ENCODE measurements around the gene BCAN. TPM values are rescaled to one million over a fixed set of nuclear protein-coding genes. Genes with fewer than 3 reads are reported as not detected.

BCAN gene
- total and polyA plus RNA-seq, 2 of the 8 experiments (the other 6 are each of a cell fraction or from before 2014, with no cell fraction given), result 4.5 to 24.0 TPM

DNA sequence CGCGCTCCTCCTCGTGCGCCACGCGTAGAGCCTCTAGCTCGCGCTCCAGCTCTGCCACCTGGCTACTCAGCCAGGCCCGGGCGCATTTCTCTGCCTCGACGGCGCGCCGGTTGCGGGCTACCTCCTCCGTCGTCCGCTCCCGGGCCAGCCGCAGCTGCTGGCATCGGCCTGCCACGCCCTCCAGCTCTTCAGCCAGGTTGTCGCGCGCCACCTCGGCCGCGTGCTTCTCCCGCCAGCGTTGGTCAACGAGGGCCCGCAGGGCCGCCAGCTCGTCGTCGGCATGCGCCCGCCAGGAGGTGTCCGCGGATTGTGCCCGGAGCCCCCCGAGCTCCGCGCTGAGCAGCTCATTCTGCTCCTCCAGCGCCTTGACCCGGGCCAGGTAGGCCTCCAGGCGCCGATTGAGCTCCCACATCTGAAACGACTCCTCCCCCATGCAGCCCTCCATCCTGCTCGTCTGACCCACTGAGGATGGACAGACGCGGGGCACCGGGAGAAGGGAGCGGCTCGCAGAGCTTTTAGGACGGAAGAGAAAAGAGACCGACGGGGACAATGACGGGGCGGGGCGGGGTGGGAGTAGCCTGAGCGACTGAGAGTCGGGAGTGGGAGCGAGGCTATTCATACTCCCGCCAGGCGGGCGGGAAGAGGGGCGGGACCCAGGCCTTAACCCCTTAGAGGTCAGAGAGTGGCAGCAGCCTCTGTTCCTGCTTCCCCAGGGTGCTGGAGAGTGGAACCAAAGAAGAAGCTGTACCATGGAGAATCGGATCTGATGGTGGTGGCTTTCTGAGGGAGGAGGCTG, 35.1 kb downstream of the BCAN start, which contains the start of gene NES (continued):
- TF ChIP-seq, protein P1, sequence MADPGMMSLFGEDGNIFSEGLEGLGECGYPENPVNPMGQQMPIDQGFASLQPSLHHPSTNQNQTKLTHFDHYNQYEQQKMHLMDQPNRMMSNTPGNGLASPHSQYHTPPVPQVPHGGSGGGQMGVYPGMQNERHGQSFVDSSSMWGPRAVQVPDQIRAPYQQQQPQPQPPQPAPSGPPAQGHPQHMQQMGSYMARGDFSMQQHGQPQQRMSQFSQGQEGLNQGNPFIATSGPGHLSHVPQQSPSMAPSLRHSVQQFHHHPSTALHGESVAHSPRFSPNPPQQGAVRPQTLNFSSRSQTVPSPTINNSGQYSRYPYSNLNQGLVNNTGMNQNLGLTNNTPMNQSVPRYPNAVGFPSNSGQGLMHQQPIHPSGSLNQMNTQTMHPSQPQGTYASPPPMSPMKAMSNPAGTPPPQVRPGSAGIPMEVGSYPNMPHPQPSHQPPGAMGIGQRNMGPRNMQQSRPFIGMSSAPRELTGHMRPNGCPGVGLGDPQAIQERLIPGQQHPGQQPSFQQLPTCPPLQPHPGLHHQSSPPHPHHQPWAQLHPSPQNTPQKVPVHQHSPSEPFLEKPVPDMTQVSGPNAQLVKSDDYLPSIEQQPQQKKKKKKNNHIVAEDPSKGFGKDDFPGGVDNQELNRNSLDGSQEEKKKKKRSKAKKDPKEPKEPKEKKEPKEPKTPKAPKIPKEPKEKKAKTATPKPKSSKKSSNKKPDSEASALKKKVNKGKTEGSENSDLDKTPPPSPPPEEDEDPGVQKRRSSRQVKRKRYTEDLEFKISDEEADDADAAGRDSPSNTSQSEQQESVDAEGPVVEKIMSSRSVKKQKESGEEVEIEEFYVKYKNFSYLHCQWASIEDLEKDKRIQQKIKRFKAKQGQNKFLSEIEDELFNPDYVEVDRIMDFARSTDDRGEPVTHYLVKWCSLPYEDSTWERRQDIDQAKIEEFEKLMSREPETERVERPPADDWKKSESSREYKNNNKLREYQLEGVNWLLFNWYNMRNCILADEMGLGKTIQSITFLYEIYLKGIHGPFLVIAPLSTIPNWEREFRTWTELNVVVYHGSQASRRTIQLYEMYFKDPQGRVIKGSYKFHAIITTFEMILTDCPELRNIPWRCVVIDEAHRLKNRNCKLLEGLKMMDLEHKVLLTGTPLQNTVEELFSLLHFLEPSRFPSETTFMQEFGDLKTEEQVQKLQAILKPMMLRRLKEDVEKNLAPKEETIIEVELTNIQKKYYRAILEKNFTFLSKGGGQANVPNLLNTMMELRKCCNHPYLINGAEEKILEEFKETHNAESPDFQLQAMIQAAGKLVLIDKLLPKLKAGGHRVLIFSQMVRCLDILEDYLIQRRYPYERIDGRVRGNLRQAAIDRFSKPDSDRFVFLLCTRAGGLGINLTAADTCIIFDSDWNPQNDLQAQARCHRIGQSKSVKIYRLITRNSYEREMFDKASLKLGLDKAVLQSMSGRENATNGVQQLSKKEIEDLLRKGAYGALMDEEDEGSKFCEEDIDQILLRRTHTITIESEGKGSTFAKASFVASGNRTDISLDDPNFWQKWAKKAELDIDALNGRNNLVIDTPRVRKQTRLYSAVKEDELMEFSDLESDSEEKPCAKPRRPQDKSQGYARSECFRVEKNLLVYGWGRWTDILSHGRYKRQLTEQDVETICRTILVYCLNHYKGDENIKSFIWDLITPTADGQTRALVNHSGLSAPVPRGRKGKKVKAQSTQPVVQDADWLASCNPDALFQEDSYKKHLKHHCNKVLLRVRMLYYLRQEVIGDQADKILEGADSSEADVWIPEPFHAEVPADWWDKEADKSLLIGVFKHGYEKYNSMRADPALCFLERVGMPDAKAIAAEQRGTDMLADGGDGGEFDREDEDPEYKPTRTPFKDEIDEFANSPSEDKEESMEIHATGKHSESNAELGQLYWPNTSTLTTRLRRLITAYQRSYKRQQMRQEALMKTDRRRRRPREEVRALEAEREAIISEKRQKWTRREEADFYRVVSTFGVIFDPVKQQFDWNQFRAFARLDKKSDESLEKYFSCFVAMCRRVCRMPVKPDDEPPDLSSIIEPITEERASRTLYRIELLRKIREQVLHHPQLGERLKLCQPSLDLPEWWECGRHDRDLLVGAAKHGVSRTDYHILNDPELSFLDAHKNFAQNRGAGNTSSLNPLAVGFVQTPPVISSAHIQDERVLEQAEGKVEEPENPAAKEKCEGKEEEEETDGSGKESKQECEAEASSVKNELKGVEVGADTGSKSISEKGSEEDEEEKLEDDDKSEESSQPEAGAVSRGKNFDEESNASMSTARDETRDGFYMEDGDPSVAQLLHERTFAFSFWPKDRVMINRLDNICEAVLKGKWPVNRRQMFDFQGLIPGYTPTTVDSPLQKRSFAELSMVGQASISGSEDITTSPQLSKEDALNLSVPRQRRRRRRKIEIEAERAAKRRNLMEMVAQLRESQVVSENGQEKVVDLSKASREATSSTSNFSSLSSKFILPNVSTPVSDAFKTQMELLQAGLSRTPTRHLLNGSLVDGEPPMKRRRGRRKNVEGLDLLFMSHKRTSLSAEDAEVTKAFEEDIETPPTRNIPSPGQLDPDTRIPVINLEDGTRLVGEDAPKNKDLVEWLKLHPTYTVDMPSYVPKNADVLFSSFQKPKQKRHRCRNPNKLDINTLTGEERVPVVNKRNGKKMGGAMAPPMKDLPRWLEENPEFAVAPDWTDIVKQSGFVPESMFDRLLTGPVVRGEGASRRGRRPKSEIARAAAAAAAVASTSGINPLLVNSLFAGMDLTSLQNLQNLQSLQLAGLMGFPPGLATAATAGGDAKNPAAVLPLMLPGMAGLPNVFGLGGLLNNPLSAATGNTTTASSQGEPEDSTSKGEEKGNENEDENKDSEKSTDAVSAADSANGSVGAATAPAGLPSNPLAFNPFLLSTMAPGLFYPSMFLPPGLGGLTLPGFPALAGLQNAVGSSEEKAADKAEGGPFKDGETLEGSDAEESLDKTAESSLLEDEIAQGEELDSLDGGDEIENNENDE (IDR thresholded peaks at IDR 0.05; ENCODE audit: insufficient replicate concordance, low read length), result no peak
- TF ChIP-seq MAFK (IDR thresholded peaks at IDR 0.05; ENCODE audit: low read depth, low read length) (no peak), GTF2F1 (IDR thresholded peaks at IDR 0.05; ENCODE audit: borderline replicate concordance, low read depth, low read length) (no peak), SRF (IDR thresholded peaks at IDR 0.05; ENCODE audit: low read depth, low read length) (no peak), RNF2 (IDR thresholded peaks at IDR 0.05; ENCODE audit: borderline replicate concordance, low read depth, low read length, missing control alignments, poor library complexity, severe bottlenecking) (no peak), JUND (IDR thresholded peaks at IDR 0.05; ENCODE audit: low read length) (no peak), SIRT6 (IDR thresholded peaks at IDR 0.05; ENCODE audit: low read length) (no peak), SP2 (IDR thresholded peaks at IDR 0.05; ENCODE audit: low read length) (no peak)
- TF ChIP-seq, protein P2, sequence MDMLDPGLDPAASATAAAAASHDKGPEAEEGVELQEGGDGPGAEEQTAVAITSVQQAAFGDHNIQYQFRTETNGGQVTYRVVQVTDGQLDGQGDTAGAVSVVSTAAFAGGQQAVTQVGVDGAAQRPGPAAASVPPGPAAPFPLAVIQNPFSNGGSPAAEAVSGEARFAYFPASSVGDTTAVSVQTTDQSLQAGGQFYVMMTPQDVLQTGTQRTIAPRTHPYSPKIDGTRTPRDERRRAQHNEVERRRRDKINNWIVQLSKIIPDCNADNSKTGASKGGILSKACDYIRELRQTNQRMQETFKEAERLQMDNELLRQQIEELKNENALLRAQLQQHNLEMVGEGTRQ (IDR thresholded peaks at IDR 0.05; ENCODE audit: low read length), result no peak

Measured in H1 (cell line).